RWPE1 (cell line): ENCODE results near the gene C11orf98.

Experiments
- CTCF ChIA-PET: fragments of 350-600 bp; sonication (Branson Sonifier 250); formaldehyde crosslinking; extraction: SDS; loops from one replicate; lab custom pipeline; 2021; lab: Yijun Ruan, JAX
- POLR2A ChIA-PET: fragments of 400-600 bp; formaldehyde crosslinking; extraction: SDS; loops from one replicate; lab custom pipeline; 2020; ENCODE audit warnings: antibody characterized with exemption; ENCODE audit not compliant: low non-redundant PET; lab: Yijun Ruan, JAX
- DNase-seq: peaks from one replicate; pipeline ENCODE4 v3.0.0; 2012; ENCODE audit warnings: low spot score
- H3K27ac ChIP-seq: fragments of 450-650 bp; 2 replicates; pipeline ENCODE4 v1.5.1; 2017
- CTCF ChIP-seq: fragments of 450-650 bp; conservative IDR thresholded peaks from 2 replicates; pipeline ENCODE4 v1.5.1; 2017; ENCODE audit warnings: low read depth, mild to moderate bottlenecking

C11orf98 gene

GRCh38 chr11:62708793-62709192 lies 43.8 kb upstream of the C11orf98 start:
- POLR2A ChIA-PET, result interaction anchor here (0.6 to 1.0 kb wide), 2 partner anchors 30 to 45 kb away, joined by 4 to 6 read pairs; partner anchors contain the start of genes UBXN1 and ZBTB3
- DNase-seq, result no peak
- no peak for TF ChIP-seq CTCF
- H3K27ac ChIP-seq, result peak overlapping the region; percentile 98
- CTCF ChIA-PET, result interaction anchor here (0.6 to 0.8 kb wide), 3 partner anchors 36 to 77 kb away, joined by 3 to 5 read pairs (median 3); partner anchors contain the start of gene LBHD1

DNA sequence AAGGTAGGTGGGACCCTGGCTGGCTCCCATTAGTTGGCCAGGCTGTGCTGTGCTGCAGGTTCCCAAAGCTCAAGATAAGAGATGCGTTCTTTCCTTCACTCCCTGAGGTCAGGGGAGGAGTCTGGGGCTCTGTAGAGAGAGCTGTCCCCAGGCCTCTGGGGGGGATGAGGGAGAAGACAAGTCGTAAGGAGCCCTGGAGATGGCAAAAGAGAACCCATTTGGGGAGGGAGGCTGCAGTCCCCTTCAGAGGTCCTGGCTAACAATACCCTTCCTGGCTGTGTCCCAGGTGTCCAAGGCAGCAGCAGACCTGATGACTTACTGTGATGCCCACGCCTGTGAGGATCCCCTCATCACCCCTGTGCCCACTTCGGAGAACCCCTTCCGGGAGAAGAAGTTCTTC lies 43.4 kb upstream of the C11orf98 start:
- POLR2A ChIA-PET, result no interaction called here
- DNase-seq, result no peak

GRCh38 chr11:62707277-62707861 lies 42.4 kb upstream of the C11orf98 start, which contains the start of the genes BSCL2 and GNG3:
Gene BSCL2, minus strand, starts transcription at chr11:62707424. Its CDS starts 229 bp downstream, at chr11:62707195.
Gene GNG3, plus strand, starts transcription at chr11:62707676. Its CDS starts 620 bp downstream, at chr11:62708296.
- no peak for TF ChIP-seq CTCF
- POLR2A ChIA-PET, result no interaction called here
- CTCF ChIA-PET, result interaction anchor here (2.1 kb wide), 1 partner anchor 13 kb away, joined by 7 read pairs; no protein-coding TSS in a partner anchor
- peak within 1 kb of the TSS; percentile 98 for H3K27ac ChIP-seq
- no peak for DNase-seq

More for the DNA sequence above, 43.4 kb upstream of the C11orf98 start:
- H3K27ac ChIP-seq, result peak overlapping the region; percentile 98
- TF ChIP-seq CTCF, result no peak
- CTCF ChIA-PET, result interaction anchor here (0.6 to 0.8 kb wide), 2 partner anchors 36 to 42 kb away, joined by 3 read pairs; partner anchors contain the start of gene LBHD1

DNA sequence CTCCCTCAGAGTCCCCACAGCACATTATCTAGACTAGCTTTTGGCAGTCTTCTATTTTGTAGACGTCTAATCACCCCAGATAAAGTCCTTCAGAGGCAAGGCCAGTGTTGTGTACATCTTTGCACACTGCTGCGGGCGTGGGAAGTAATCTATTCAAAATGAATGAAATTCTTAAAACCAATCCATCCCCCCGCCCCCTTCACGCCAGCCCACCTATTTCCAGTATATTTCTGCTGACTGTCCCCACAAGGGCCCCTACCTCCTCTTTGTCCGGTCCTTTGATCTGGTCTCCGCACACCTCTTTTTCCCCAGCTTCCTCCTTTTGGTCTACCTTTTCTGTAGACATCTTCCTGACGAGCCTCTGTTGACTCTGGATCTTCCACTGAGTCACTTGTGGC lies 41.8 kb upstream of the C11orf98 start:
- DNase-seq, result no peak
- peak overlapping the region; percentile 98 for H3K27ac ChIP-seq
- POLR2A ChIA-PET, result no interaction called here
- CTCF ChIA-PET, result interaction anchor here (1.7 to 2.1 kb wide), 2 partner anchors 12 to 26 kb away, joined by 7 to 8 read pairs; no protein-coding TSS in a partner anchor
- no peak for TF ChIP-seq CTCF

GRCh38 chr11:62705880-62706849 lies 41.2 kb upstream of the C11orf98 start:
- peak overlapping the region; percentile 98 for H3K27ac ChIP-seq
- ChIA-PET CTCF (interaction anchor here (0.6 to 2.1 kb wide), 3 partner anchors 12 to 159 kb away, joined by 3 to 8 read pairs (median 7); no protein-coding TSS in a partner anchor), POLR2A (interaction anchor here (0.7 kb wide), 1 partner anchor 25 kb away, joined by 6 read pairs; no protein-coding TSS in a partner anchor)
- DNase-seq, result peak; percentile 91
- no peak for TF ChIP-seq CTCF
